NOMO-1 treated with dmso at 0.1 percent for 144 hours (cell line): ENCODE measurements around the gene ATG14.
A peak's percentile ranks its signal among the peaks of the same experiment; 100 is the strongest.
"Not testable (repeated sequence)": the region's sequence is repeated elsewhere in the genome, so short reads cannot be mapped to it uniquely, and the experiment has no call there.

Source experiments
- DNase-seq: peaks from one replicate; lab custom pipeline; 2025; ENCODE audit not compliant: unreplicated experiment; lab: John Stamatoyannopoulos, UW

ATG14 gene

GRCh38 chr14:55353686-55354467, 57.8 kb downstream of the ATG14 start:
- DNase-seq = no peak

DNA sequence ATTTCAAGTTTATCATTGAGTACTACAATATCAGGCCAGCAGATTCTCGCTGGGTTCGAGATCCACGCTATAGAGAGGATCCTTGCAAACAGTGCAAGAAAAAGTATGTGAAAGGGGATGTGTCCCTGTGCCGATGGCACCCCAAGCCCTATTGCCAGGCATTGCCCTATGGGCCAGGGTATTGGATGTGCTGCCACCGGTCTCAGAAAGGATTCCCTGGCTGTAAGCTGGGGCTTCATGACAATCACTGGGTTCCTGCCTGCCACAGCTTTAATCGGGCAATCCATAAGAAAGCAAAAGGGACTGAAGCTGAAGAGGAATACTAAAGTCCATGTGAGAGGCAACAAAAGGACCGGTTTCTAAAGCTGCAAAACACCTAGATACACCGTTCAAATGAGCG, 59.4 kb downstream of the ATG14 start:
- DNase-seq = no peak

- DNase-seq = no peak
Observed at GRCh38 chr14:55351111-55351510, 60.5 kb downstream of the ATG14 start.

DNA sequence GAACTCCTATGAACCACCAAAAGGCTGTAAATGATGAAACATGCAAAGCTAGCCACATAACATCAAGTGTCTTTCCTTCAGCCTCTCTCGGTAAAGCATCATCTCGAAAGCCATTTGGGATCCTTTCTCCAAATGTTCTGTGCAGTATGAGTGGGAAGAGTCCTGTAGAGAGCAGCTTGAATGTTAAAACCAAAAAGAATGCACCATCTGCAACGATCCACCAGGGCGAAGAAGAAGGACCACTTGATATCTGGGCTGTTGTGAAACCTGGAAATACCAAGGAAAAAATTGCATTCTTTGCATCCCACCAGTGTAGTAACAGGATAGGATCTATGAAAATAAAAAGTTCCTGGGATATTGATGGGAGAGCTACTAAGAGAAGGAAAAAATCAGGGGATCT, 61.2 kb downstream of the ATG14 start:
- no peak for DNase-seq

- no peak for DNase-seq
Observed at GRCh38 chr14:55349565-55349964, 62.1 kb downstream of the ATG14 start.

- DNase-seq = no peak
Observed at GRCh38 chr14:55348766-55349453, 62.7 kb downstream of the ATG14 start.

DNA sequence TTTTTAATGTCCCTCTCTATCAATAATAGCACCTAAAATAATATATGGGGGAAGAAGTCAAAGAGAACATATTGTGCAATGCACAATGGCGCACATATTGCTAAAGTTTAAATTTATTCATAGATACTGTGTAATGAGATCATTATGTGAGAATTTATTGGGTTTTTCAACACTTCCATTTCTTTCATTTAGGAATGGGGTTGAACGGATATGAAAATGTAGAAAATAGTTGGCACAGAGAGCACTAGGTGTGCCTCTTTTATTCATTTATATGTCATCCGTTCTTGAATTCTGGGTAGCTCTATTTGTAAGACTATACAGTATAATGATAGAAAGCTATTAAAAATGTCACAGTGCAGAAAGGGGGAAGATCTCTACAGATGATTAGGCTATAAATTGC, 63.9 kb downstream of the ATG14 start:
- DNase-seq = no peak

DNA sequence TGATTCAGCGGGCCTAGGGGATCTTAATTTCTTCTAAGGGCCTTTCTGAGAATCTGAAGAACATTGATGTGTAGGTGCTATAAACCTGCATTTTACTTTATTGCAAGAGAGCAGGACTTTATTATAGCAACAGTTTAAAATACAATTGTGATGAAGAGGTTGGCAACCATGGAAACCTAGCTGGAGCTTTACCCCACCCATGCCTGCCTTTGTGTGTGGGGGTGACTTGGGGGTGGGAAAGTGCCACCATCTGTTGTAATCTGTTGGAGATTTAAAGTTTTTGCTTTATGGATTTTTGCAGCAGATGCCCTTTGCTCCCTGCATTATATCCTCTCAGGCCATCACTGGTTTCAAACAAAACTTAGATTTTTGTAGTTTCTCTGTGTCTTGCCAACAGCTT, 64.6 kb downstream of the ATG14 start:
- no peak for DNase-seq

GRCh38 chr14:55344582-55345163, 67.0 kb downstream of the ATG14 start:
- DNase-seq = not testable (repeated sequence)

DNA sequence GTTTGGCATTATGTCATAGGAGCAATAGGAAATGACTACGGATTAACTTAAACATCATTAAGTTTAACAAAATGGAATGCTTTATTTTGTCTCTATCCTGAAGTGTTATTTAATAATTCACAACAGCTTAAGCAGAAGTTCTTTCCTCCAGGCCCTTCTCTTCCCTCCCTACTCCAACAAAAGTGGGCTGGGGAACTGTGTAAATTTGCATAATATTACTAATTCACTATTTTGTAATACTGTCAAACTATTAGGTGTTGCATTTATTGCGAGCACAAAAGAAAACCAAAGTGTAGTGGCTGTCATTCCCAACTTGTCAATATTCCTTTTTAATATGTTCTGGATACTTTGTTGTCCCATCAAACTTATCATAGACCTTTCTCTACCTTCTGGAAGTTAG, 69.8 kb downstream of the ATG14 start:
- no peak for DNase-seq

- no peak for DNase-seq
Observed at GRCh38 chr14:55340482-55340881, 71.1 kb downstream of the ATG14 start.

DNA sequence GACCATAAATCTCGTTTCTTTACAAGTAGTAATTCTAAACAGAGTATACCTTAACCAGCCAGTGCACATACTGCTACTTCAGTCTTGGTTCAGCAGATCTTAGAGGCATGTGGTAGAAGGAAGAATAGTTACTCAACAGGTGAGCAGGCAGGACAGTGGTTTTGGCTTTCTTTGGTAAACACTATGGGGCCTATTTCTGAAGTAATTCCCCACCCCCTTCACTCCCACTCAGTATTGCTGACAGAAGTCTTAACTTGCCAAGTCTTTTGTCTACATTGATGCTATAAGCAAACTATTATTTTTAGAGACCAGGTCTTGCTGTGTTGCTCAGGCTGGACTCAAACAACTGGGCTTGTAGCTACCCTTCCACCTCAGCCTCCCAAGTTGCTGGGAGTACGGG, 71.9 kb downstream of the ATG14 start:
- no peak for DNase-seq

DNA sequence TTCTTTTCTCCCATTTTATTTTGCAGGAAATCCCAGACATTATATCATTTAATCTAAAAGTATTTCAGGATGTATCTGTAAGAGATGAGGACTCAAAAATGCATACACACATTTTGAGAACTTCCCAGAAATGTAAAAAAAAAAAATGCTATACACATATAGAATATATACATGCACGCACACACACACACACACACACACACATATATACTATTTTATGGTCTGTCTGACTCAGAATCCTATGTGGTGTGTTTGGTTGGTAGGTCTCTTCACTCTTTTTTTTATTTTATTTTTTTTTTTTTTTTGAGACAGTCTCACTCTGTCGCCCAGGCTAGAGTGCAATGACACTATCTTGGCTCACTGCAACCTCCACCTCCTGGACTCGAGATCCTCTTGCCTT, 74.9 kb downstream of the ATG14 start:
- DNase-seq = no peak

GRCh38 chr14:55336162-55336561, 75.5 kb downstream of the ATG14 start:
- DNase-seq = no peak

DNA sequence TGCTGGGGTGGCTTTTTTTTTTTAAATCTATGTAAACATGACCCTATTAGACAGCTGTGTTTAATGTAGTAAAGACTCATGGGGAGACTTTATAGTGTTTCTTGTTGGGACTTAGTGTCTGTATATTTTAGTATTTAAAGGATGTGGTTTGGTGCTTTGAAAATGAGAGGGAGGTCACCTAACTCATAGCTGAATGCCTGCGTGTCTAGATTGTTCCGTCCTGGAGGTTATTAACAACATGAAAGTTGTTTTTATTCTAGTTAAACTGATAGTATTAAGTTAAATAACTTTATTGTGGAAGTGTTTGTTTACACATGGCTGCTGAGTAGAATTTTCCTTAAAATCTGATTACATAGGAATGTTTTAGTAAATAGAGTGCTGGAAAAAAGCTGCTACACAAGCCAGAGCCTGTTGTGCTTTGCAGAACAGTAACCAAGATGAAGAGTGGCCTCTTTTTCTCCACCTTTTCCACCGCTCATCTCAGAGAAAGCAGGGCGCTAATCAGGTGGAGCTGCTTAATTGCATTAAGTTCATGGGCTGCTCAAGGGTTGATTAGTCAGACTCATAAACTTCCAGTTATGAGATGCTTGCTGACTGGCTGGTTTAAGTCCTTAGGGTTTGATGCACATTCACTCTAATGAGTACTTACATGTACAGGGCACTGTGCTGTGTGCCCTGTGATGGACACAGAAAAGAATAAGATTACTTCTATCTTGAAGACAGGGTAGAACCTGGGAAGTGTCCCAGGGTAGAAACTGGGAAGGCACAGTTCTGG, 77.7 kb downstream of the ATG14 start:
- no peak for DNase-seq

DNA sequence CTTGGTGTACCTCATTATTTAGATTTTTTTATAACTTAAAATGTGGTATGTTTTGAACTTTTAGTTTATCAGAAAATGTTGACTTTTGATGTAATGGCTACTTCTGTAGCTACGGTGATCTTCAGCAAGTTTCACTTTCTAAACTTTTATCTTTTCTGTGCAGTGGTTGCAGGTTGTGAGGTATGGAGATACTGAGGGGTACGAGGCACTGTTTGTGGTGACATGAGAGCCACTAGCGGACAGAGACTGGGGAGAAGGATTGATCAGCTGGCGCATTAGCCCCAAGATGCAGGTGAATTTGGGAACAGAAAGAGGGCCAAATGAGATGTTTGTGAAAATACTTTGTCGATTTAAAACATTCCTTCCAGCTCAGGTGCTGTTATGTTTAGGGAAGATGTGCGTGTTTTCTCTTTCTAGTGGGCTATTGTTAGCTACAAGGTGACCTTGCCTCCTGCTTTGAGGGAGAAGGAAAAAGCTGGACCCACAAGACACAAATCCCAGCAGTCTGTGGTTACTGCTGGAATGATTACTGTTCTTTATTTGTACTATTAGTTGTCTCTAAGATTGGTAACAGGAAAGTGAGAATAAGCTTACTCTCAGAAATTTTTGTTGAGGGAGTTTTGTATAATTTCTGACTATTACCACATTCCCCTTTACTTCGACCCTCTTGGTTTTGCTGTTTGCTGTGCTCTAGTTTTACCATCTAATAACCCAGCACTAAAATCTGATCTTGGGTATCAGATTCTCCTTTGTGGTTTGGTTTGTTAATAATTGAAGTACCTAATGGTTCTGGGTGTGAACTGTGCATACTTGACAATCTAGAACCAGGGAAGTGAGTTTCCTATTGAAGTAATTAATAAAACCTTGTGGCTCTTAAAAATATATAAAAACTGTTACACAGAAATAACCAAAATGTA, 78.7 kb downstream of the ATG14 start:
- no peak for DNase-seq

- DNase-seq = no peak
Observed at GRCh38 chr14:55329999-55330710, 81.5 kb downstream of the ATG14 start.

DNA sequence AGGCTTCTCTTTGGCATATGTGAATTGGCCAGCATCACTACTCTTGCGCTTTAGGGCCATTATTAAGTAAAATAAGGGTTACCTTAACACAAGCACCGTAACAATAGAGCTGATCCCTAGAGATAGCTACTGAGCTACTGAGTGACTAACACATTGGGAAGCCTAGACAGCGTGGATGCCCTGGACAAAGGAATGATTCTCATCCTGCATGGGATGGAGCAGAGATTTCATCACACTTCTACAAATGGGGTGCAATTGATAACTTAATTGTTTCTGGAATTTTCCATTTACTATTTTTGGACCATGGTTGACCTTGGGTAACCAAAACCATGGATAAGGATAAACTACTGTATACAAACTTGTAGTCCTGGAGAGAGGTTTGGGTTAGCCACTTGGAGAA, 83.3 kb downstream of the ATG14 start:
- no peak for DNase-seq

DNA sequence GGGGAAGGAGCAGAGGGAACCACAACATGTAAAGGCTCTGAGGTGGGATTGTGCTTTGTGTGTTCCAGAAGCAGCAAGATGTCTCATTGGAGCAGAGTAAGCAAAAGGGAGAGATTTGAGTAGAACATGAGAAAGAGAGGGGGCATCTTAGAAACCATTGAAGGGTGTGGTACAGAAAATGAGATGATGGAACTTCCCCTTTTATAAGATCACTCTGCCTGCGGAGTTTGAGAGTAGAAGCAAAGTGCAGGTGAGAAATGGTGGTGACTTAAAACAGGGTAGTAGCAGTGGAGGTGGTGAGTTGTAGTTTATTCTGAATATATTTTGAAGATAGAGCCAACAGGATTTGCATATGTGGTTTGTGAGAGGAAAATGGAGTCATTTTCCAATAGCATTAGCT, 84.5 kb downstream of the ATG14 start:
- peak; percentile 25 for DNase-seq

DNA sequence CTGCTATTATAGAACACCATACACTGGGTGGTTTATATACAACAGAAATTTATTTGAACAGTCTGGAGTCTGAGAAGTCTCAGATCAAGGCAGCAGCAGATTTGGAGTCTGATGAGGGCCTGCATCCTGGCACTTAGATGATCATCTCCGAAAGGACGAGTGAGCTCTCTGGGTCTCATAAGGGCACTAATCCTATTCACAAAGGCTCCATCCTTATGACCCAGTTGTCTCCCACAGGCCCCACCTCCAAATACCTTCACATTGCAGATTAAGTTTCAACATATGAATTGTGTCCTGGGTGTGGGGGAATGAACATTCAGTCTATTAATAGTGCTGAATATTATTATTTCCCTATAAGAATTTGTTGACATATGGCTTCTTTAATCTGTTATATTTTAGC, 86.8 kb downstream of the ATG14 start:
- DNase-seq = no peak
